Endodermal cell (in vitro differentiated cells): ENCODE results near the gene TRIM42. TPM values are rescaled to one million over a fixed set of nuclear protein-coding genes. Genes with fewer than 3 reads are reported as not detected.

Experiments used
- DNase-seq: peaks from one replicate; pipeline ENCODE4 v3.0.0-alpha.2; 2017
- H3K27ac ChIP-seq: 2 replicates; pipeline ENCODE4 v1.5.1; 2013; ENCODE audit warnings: mild to moderate bottlenecking, low read depth, low read length, moderate library complexity
- H3K27me3 ChIP-seq: 2 replicates; pipeline ENCODE4 v1.6.1; 2013; ENCODE audit warnings: mild to moderate bottlenecking, low read length, moderate library complexity; ENCODE audit not compliant: insufficient read depth, control insufficient read depth, poor library complexity, severe bottlenecking
- H3K36me3 ChIP-seq: 2 replicates; pipeline ENCODE4 v1.7.0; 2013; ENCODE audit warnings: mild to moderate bottlenecking, low read length, moderate library complexity; ENCODE audit not compliant: control insufficient read depth, insufficient read depth
- H3K4me1 ChIP-seq: one replicate; pipeline ENCODE4 v1.7.0; 2013; ENCODE audit warnings: low read length; ENCODE audit not compliant: control insufficient read depth, insufficient read depth
- H3K4me3 ChIP-seq: 2 replicates; pipeline ENCODE4 v1.5.1; 2013; ENCODE audit warnings: mild to moderate bottlenecking, low read length, moderate library complexity
- H3K9ac ChIP-seq: 2 replicates; pipeline ENCODE4 v1.6.1; 2013; ENCODE audit warnings: mild to moderate bottlenecking, low read length, moderate library complexity; ENCODE audit not compliant: poor library complexity, severe bottlenecking; ENCODE audit errors: extremely low read depth
- H3K9me3 ChIP-seq: 2 replicates; pipeline ENCODE4 v1.6.1; 2013; ENCODE audit warnings: mild to moderate bottlenecking, low read length, moderate library complexity; ENCODE audit not compliant: control insufficient read depth
- H3K27ac Mint-ChIP-seq: 2 replicates; pipeline ENCODE4 v1.8.0; 2020; ENCODE audit warnings: mixed read lengths
- H3K27me3 Mint-ChIP-seq: 2 replicates; pipeline ENCODE4 v1.8.0; 2021; ENCODE audit warnings: mild to moderate bottlenecking, mixed read lengths; ENCODE audit not compliant: insufficient read depth
- H3K36me3 Mint-ChIP-seq: 2 replicates; pipeline ENCODE4 v1.8.0; 2020; ENCODE audit warnings: low read depth, mixed read lengths
- H3K4me1 Mint-ChIP-seq: 2 replicates; pipeline ENCODE4 v1.8.0; 2020; ENCODE audit warnings: mixed read lengths
- H3K4me3 Mint-ChIP-seq: 2 replicates; pipeline ENCODE4 v1.8.0; 2020; ENCODE audit warnings: mild to moderate bottlenecking, moderate library complexity, mixed read lengths
- H3K9me3 Mint-ChIP-seq: 2 replicates; pipeline ENCODE4 v1.8.0; 2020; ENCODE audit warnings: mild to moderate bottlenecking, mixed read lengths
- CTCF ChIP-seq: fragments of 200-600 bp; sonication (generic); conservative IDR thresholded peaks from 2 replicates; pipeline ENCODE4 v1.5.0; 2021; ENCODE audit warnings: antibody characterized with exemption, mild to moderate bottlenecking
- WGBS, 2 experiments: methylation state at CpG; one replicate each; pipeline versions ENCODE4 v1.1.5 to v1.1.7; 2013; ENCODE audit warnings: missing lambda C conversion rate in 2 of 2, mixed read lengths in 1 of 2; ENCODE audit not compliant: insufficient coverage in 1 of 2, insufficient read length in 1 of 2; 5-methylcytosine and 5-hydroxymethylcytosine counted together
- total RNA-seq, 2 donors: library from RNA; stranded (reverse); fragmentation: NEBNext Ultra II Directional in 1 of 2; extraction: Animal tissue kit (Norgen Biotek cat#: 25700) in 1 of 2; gene quantifications; 2 replicates in 1 of 2; 3 replicates in 1 of 2; pipeline ENCODE4 v1.2.1, GENCODE V29; 2021

The TRIM42 gene
- total RNA-seq, 2 donors from 2014 or later = not detected

- 62 to 82% methylated on average over 3 to 5 of the region's 5 CpGs for WGBS, 2 experiments
- H3K27ac ChIP-seq = no peak overlapping the region
- no peaks in the 10 kb centered on the region for H3K4me1 ChIP-seq
- no peaks in the 10 kb centered on the region for H3K36me3 Mint-ChIP-seq
- DNase-seq = no peak
- no peak overlapping the region for H3K4me3 ChIP-seq
- peaks cover 8% of the 10 kb centered on the region for H3K4me1 Mint-ChIP-seq
- H3K27me3 Mint-ChIP-seq = no peaks in the 10 kb centered on the region
- no peak overlapping the region for H3K27ac Mint-ChIP-seq
- no peaks in the 10 kb centered on the region for H3K9me3 ChIP-seq
- no peak for TF ChIP-seq CTCF
- H3K9ac ChIP-seq = no peak overlapping the region
- no peak overlapping the region for H3K4me3 Mint-ChIP-seq
- no peaks in the 10 kb centered on the region for H3K27me3 ChIP-seq
- peaks cover 26% of the 10 kb centered on the region for H3K9me3 Mint-ChIP-seq
- no peaks in the 10 kb centered on the region for H3K36me3 ChIP-seq
These were observed 13.8 kb upstream of the TRIM42 start for GRCh38 chr3:140664111-140664510.

DNA sequence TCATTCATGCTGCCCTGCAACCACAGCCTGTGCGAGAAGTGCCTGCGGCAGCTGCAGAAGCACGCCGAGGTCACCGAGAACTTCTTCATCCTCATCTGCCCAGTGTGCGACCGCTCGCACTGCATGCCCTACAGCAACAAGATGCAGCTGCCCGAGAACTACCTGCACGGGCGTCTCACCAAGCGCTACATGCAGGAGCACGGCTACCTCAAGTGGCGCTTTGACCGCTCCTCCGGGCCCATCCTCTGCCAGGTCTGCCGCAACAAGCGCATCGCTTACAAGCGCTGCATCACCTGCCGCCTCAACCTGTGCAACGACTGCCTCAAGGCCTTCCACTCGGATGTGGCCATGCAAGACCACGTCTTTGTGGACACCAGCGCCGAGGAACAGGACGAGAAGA lies 4.7 kb downstream of the TRIM42 start:
- no peak overlapping the region for H3K27ac ChIP-seq
- H3K4me1 ChIP-seq = no peaks in the 10 kb centered on the region
- no peak for DNase-seq
- TF ChIP-seq CTCF = no peak
- no peaks in the 10 kb centered on the region for H3K27me3 Mint-ChIP-seq
- H3K4me3 ChIP-seq = no peak overlapping the region
- no peaks in the 10 kb centered on the region for H3K9me3 ChIP-seq
- H3K9me3 Mint-ChIP-seq = no peaks in the 10 kb centered on the region
- H3K36me3 ChIP-seq = no peaks in the 10 kb centered on the region
- H3K9ac ChIP-seq = no peak overlapping the region
- H3K4me1 Mint-ChIP-seq = no peaks in the 10 kb centered on the region
- WGBS, 2 experiments = 93 to 95% methylated on average over 23 to 27 of the region's 27 CpGs
- H3K36me3 Mint-ChIP-seq = no peaks in the 10 kb centered on the region
- no peak overlapping the region for H3K4me3 Mint-ChIP-seq
- H3K27ac Mint-ChIP-seq = no peak overlapping the region
- H3K27me3 ChIP-seq = no peaks in the 10 kb centered on the region

- Histone ChIP-seq H3K27ac (no peak overlapping the region), H3K9ac (no peak overlapping the region), H3K4me3 (no peak overlapping the region), H3K36me3 (no peaks in the 10 kb centered on the region), H3K9me3 (no peaks in the 10 kb centered on the region), H3K27me3 (no peaks in the 10 kb centered on the region), H3K4me1 (no peaks in the 10 kb centered on the region)
- Mint-ChIP-seq H3K36me3 (no peaks in the 10 kb centered on the region), H3K9me3 (no peaks in the 10 kb centered on the region), H3K4me1 (no peaks in the 10 kb centered on the region), H3K4me3 (no peak overlapping the region), H3K27me3 (no peaks in the 10 kb centered on the region), H3K27ac (no peak overlapping the region)
- WGBS, 2 experiments = 91 to 100% methylated on average over 1 to 2 of the region's 2 CpGs
- no peak for TF ChIP-seq CTCF
- DNase-seq = no peak
These were observed 8.3 kb downstream of the TRIM42 start for GRCh38 chr3:140686128-140686527.
